Hepatocyte (in vitro differentiated cells): ENCODE data around the gene AMIGO1. TPM values are rescaled to one million over a fixed set of nuclear protein-coding genes. Genes with fewer than 3 reads are reported as not detected.

Experiments used
- DNase-seq: peaks from one replicate; pipeline ENCODE4 v3.0.0-alpha.2; 2016; ENCODE audit warnings: low spot score
- H2AFZ ChIP-seq: fragments of 200-600 bp; sonication (generic); 2 replicates; pipeline ENCODE4 v1.6.0; 2016; ENCODE audit warnings: antibody characterized with exemption, mild to moderate bottlenecking
- H3K27ac ChIP-seq: fragments of 200-600 bp; sonication (generic); 2 replicates; pipeline ENCODE4 v1.5.1; 2016; ENCODE audit warnings: mild to moderate bottlenecking
- H3K27me3 ChIP-seq: fragments of 200-600 bp; sonication (generic); 2 replicates; pipeline ENCODE4 v1.6.1; 2016
- H3K36me3 ChIP-seq: fragments of 200-600 bp; sonication (generic); replicated peaks from 2 replicates; pipeline ENCODE4 v1.5.1; 2016; ENCODE audit warnings: low read depth; ENCODE audit not compliant: insufficient read depth
- H3K4me1 ChIP-seq: fragments of 200-600 bp; sonication (generic); 2 replicates; pipeline ENCODE4 v1.5.1; 2016; ENCODE audit warnings: mild to moderate bottlenecking, moderate library complexity; ENCODE audit not compliant: insufficient read depth
- H3K4me2 ChIP-seq: fragments of 200-600 bp; sonication (generic); 2 replicates; pipeline ENCODE4 v1.6.0; 2016
- H3K4me3 ChIP-seq: fragments of 200-600 bp; sonication (generic); 2 replicates; pipeline ENCODE4 v1.5.1; 2016; ENCODE audit warnings: mild to moderate bottlenecking
- H3K79me2 ChIP-seq: fragments of 200-600 bp; sonication (generic); 2 replicates; pipeline ENCODE4 v1.6.0; 2017; ENCODE audit warnings: mild to moderate bottlenecking
- H3K9me2 ChIP-seq: fragments of 200-600 bp; sonication (generic); replicated peaks from 2 replicates; pipeline ENCODE4 v1.6.0; 2017; ENCODE audit warnings: mild to moderate bottlenecking; ENCODE audit not compliant: insufficient read depth
- H3K9me3 ChIP-seq: fragments of 200-600 bp; sonication (generic); 2 replicates; pipeline ENCODE4 v1.5.1; 2016; ENCODE audit warnings: low read depth, mild to moderate bottlenecking
- H4K20me1 ChIP-seq: fragments of 200-600 bp; sonication (generic); 2 replicates; pipeline ENCODE4 v1.6.0; 2016; ENCODE audit warnings: mild to moderate bottlenecking; ENCODE audit not compliant: insufficient read depth, poor library complexity, severe bottlenecking
- CTCF ChIP-seq: fragments of 200-600 bp; sonication (generic); IDR thresholded peaks from 2 replicates; pipeline ENCODE4 v1.5.1; 2016; ENCODE audit warnings: antibody characterized with exemption, mild to moderate bottlenecking; ENCODE audit not compliant: poor library complexity
- EZH2 ChIP-seq: fragments of 200-600 bp; sonication (generic); IDR thresholded peaks from 2 replicates; pipeline ENCODE4 v1.6.1; 2016; ENCODE audit warnings: antibody characterized with exemption, mild to moderate bottlenecking, borderline replicate concordance
- EZH2phosphoT487 ChIP-seq: fragments of 200-600 bp; sonication (generic); IDR thresholded peaks from one replicate; pipeline ENCODE4 v1.6.1; 2018; ENCODE audit warnings: antibody characterized with exemption, mild to moderate bottlenecking, low read depth, moderate library complexity; ENCODE audit not compliant: unreplicated experiment, severe bottlenecking
- WGBS: methylation state at CpG from one replicate; pipeline ENCODE4 v1.1.6; 2016; ENCODE audit warnings: low lambda C conversion rate; ENCODE audit errors: missing lambda C conversion rate; 5-methylcytosine and 5-hydroxymethylcytosine counted together
- polyA plus RNA-seq: library from polyadenylated mRNA; unstranded; fragments of >200 nt; fragmentation: Nextera tagmentation; extraction: Ambion mirVana; gene quantifications from 2 replicates; pipeline ENCODE4 v1.2.1, GENCODE V29; 2016
- total RNA-seq: library from RNA; depleted of rRNA; stranded (reverse); fragments of >200 nt; gene quantifications from 2 replicates; pipeline ENCODE4 v1.2.3, GENCODE V29; 2014

AMIGO1 gene
- total RNA-seq (4.1 and 4.4 TPM in 2 replicates), polyA plus RNA-seq (2.0 and 2.6 TPM in 2 replicates)

- H3K79me2 ChIP-seq, result no peaks in the 10 kb centered on the region
- no peaks in the 10 kb centered on the region for H3K9me3 ChIP-seq
- no peaks in the 10 kb centered on the region for H3K9me2 ChIP-seq
- H2AFZ ChIP-seq, result peak within 1 kb of the TSS; percentile 84
- H3K4me3 ChIP-seq, result peak within 1 kb of the TSS; percentile 82
- 2% methylated on average over 75 of the region's 100 CpGs for WGBS
- TF ChIP-seq EZH2 (no peak), CTCF (no peak), EZH2phosphoT487 (no peak)
- peak within 1 kb of the TSS; percentile 97 for H3K4me2 ChIP-seq
- H3K36me3 ChIP-seq, result no peaks in the 10 kb centered on the region
- H3K4me1 ChIP-seq, result peaks cover 4% of the 10 kb centered on the region
- H3K27ac ChIP-seq, result no peak within 1 kb of the TSS
- peak; percentile 83 for DNase-seq
- peaks cover 8% of the 10 kb centered on the region for H3K27me3 ChIP-seq
- H4K20me1 ChIP-seq, result no peaks in the 10 kb centered on the region
Measured at GRCh38 chr1:109509176-109510134, at the start of gene AMIGO1. Gene AMIGO1 (minus strand): TSS chr1:109509727. CDS start chr1:109508912, 815 bp downstream.

- Histone ChIP-seq H4K20me1 (peaks cover 98% of the 10 kb centered on the region), H3K4me1 (peaks cover 13% of the 10 kb centered on the region), H3K36me3 (no peaks in the 10 kb centered on the region), H3K79me2 (peaks cover 100% of the 10 kb centered on the region), H2AFZ (no peak overlapping the region), H3K4me2 (no peak overlapping the region), H3K27me3 (no peaks in the 10 kb centered on the region), H3K9me3 (no peaks in the 10 kb centered on the region), H3K9me2 (no peaks in the 10 kb centered on the region), H3K4me3 (no peak overlapping the region), H3K27ac (no peak overlapping the region)
- no peak for TF ChIP-seq EZH2
- no peak for TF ChIP-seq EZH2phosphoT487
- no peak for TF ChIP-seq CTCF
- WGBS, result 79% methylated on average over 5 of the region's 5 CpGs
- no peak for DNase-seq
Measured at GRCh38 chr1:109557520-109557919, 48.0 kb upstream of the AMIGO1 start.

- Histone ChIP-seq H3K79me2 (peaks cover 100% of the 10 kb centered on the region), H3K27me3 (no peaks in the 10 kb centered on the region), H4K20me1 (peaks cover 98% of the 10 kb centered on the region), H3K36me3 (no peaks in the 10 kb centered on the region), H3K9me2 (no peaks in the 10 kb centered on the region), H3K4me1 (peaks cover 8% of the 10 kb centered on the region), H3K4me2 (no peak overlapping the region), H3K27ac (no peak overlapping the region), H2AFZ (no peak overlapping the region), H3K9me3 (no peaks in the 10 kb centered on the region), H3K4me3 (no peak overlapping the region)
- 95% methylated on average over 2 of the region's 2 CpGs for WGBS
- no peak for DNase-seq
- no peak for TF ChIP-seq EZH2
- no peak for TF ChIP-seq CTCF
- TF ChIP-seq EZH2phosphoT487, result no peak
Measured at GRCh38 chr1:109556563-109556962, 47.0 kb upstream of the AMIGO1 start.
